B cell (primary cell): ENCODE results near the gene RCE1.

Experiments
- CTCF ChIP-seq: fragments of 200-600 bp; IDR thresholded peaks from one replicate; pipeline ENCODE4 v1.8.0; 2022; ENCODE audit warnings: antibody characterized with exemption, mild to moderate bottlenecking
- EZH2 ChIP-seq: IDR thresholded peaks from 2 replicates; pipeline ENCODE4 v1.6.1; 2012; ENCODE audit warnings: borderline replicate concordance, low read depth, mild to moderate bottlenecking, moderate library complexity, low read length; ENCODE audit not compliant: insufficient read depth, poor library complexity, severe bottlenecking

DNA sequence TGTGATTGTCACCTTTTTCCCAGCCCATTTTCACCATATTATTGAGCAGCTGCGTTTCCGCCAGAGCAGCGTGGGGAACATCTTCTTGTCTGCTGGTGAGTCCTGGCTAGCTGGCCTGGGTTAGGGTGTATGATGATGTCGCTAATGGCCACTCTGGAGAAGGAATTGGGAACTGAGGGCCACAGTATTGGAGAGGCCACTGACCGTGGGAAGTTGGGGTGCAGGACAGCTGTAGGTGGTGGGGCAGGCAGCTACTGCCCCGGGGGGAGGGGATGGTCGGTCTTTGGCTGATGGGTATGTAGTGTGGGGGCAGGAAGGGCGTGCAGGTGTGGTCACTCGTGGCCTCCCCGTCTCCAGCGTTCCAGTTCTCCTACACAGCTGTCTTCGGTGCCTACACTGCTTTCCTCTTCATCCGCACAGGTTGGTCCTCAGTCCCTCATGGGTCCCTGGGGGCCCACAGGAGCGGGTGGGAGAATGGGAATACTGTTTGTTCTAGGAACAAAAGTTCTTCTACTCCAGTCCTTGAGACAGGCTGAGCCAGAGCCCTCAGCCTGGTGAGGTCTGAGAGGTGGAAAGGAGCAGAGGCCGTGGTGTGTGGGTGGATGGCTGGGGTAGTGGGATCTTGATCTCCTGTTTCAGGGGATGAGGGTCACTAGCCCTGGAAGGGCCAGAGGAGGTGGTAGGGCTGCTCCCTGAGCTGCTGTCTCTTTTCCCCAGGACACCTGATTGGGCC lies 2.1 kb downstream of the RCE1 start:
- no peak for TF ChIP-seq CTCF
- TF ChIP-seq EZH2: no peak
